ENCODE measurements around the gene SAMD14. TPM values are rescaled to one million over a fixed set of nuclear protein-coding genes. Genes with fewer than 3 reads are reported as not detected.

The SAMD14 gene
- total and polyA plus RNA-seq, 2 donors (not counting 1 experiment from before 2014, with no cell fraction given): 2.1 to 3.8 TPM

DNA sequence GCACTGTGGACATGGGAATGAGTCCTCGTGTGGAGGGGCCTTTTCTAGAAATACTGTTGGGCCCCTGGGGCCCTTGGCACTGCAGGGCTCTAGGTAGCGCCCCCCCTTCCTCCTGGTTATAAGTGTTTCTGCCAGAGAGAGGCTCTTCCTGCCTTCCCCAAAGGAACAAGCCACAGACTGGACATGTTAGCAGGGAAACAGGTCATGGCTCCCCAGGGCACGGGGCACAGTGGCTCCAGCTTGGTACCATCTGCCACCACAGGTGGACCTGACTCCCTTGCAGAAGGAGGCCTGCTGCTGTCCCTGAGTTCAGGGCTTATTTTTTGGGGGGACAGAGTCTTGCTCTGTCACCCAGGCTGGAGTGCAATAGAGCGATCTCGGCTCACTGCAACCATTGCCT is 26.0 kb downstream of the SAMD14 start:
- TF ChIP-seq EZH2 (IDR thresholded peaks at IDR 0.05; ENCODE audit: low read length, missing control alignments): no peak
- no peak for TF ChIP-seq CTCF (conservative IDR thresholded peaks at IDR 0.05 in 1 of 2, IDR thresholded peaks at IDR 0.05 in 1 of 2; ENCODE audit: low read depth in 1 of 2, low read length in 2 of 2)
- no peaks in the 10 kb centered on the region for H3K79me2 ChIP-seq (ENCODE audit: control insufficient read depth, insufficient read depth, low read length)

DNA sequence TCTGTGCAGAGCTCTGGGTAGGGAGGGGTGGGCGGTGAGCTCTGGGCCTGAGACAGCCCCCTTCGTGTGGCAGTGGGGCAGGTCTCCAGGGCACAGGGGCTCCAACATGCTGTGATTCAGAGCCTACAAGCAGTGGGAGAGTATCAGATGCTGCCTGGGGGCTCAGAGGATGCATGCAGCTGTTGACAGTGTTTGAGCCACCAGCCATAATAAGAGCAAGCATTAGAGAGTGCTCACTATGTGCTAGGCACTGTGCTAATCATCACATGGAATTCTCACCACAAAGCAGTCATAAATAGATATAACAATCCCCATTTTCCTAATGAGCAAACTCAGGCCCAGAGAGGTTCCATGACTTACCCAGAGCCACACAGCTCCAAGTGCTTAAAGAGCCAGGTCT is 26.7 kb downstream of the SAMD14 start:
- H3K27ac ChIP-seq (ENCODE audit: insufficient read depth, low read length): no peak overlapping the region
- no peak overlapping the region for H3K4me2 ChIP-seq (ENCODE audit: extremely low read depth, insufficient read depth, low read length)
- H3K4me1 ChIP-seq (ENCODE audit: control insufficient read depth, extremely low read depth, insufficient read depth, low read length): peaks cover 13% of the 10 kb centered on the region
- H3K79me2 ChIP-seq (ENCODE audit: control insufficient read depth, insufficient read depth, low read length): no peaks in the 10 kb centered on the region
- H3K27me3 ChIP-seq (ENCODE audit: control insufficient read depth, insufficient read depth, low read length): no peaks in the 10 kb centered on the region
- no peak for DNase-seq (ENCODE audit: low read depth in 2 of 2)
- no peak for TF ChIP-seq CTCF (conservative IDR thresholded peaks at IDR 0.05 in 1 of 2, IDR thresholded peaks at IDR 0.05 in 1 of 2; ENCODE audit: low read depth in 1 of 2, low read length in 2 of 2)
- no peak for TF ChIP-seq EZH2 (IDR thresholded peaks at IDR 0.05; ENCODE audit: low read length, missing control alignments)
- H3K9me3 ChIP-seq (ENCODE audit: control insufficient read depth, insufficient read depth, low read depth, low read length): no peaks in the 10 kb centered on the region
- no peak overlapping the region for H2AFZ ChIP-seq (ENCODE audit: low read length)
- H3K4me3 ChIP-seq (replicated peaks in 1 of 4; ENCODE audit: control extremely low read depth in 1 of 4, insufficient read depth in 1 of 4, low read depth in 3 of 4, low read length in 4 of 4): no peak overlapping the region
- peaks cover 2% of the 10 kb centered on the region for H3K36me3 ChIP-seq (ENCODE audit: control insufficient read depth, insufficient read depth, low read length)
- H3K9ac ChIP-seq (ENCODE audit: insufficient read depth, low read length): no peak overlapping the region
- no peaks in the 10 kb centered on the region for H4K20me1 ChIP-seq (ENCODE audit: control insufficient read depth, extremely low read depth, insufficient read depth, low read length)

More for the DNA sequence above, 26.0 kb downstream of the SAMD14 start:
- H2AFZ ChIP-seq (ENCODE audit: low read length): no peak overlapping the region
- H3K4me1 ChIP-seq (ENCODE audit: control insufficient read depth, extremely low read depth, insufficient read depth, low read length): peaks cover 13% of the 10 kb centered on the region
- H3K9ac ChIP-seq (ENCODE audit: insufficient read depth, low read length): no peak overlapping the region
- no peak for DNase-seq (ENCODE audit: low read depth in 2 of 2)
- no peaks in the 10 kb centered on the region for H3K9me3 ChIP-seq (ENCODE audit: control insufficient read depth, insufficient read depth, low read depth, low read length)
- no peaks in the 10 kb centered on the region for H4K20me1 ChIP-seq (ENCODE audit: control insufficient read depth, extremely low read depth, insufficient read depth, low read length)
- H3K27ac ChIP-seq (ENCODE audit: insufficient read depth, low read length): no peak overlapping the region
- no peak overlapping the region for H3K4me2 ChIP-seq (ENCODE audit: extremely low read depth, insufficient read depth, low read length)
- H3K36me3 ChIP-seq (ENCODE audit: control insufficient read depth, insufficient read depth, low read length): peaks cover 2% of the 10 kb centered on the region
- H3K4me3 ChIP-seq (replicated peaks in 1 of 4; ENCODE audit: control extremely low read depth in 1 of 4, insufficient read depth in 1 of 4, low read depth in 3 of 4, low read length in 4 of 4): no peak overlapping the region
- H3K27me3 ChIP-seq (ENCODE audit: control insufficient read depth, insufficient read depth, low read length): no peaks in the 10 kb centered on the region

GRCh38 chr17:50102164-50102991 is 27.6 kb downstream of the SAMD14 start:
- H3K4me1 ChIP-seq (ENCODE audit: control insufficient read depth, extremely low read depth, insufficient read depth, low read length): peaks cover 8% of the 10 kb centered on the region
- H3K36me3 ChIP-seq (ENCODE audit: control insufficient read depth, insufficient read depth, low read length): peaks cover 4% of the 10 kb centered on the region
- H3K79me2 ChIP-seq (ENCODE audit: control insufficient read depth, insufficient read depth, low read length): no peaks in the 10 kb centered on the region
- H3K9ac ChIP-seq (ENCODE audit: insufficient read depth, low read length): no peak overlapping the region
- no peak for DNase-seq (ENCODE audit: low read depth in 2 of 2)
- H4K20me1 ChIP-seq (ENCODE audit: control insufficient read depth, extremely low read depth, insufficient read depth, low read length): no peaks in the 10 kb centered on the region
- H3K4me3 ChIP-seq (replicated peaks in 1 of 4; ENCODE audit: control extremely low read depth in 1 of 4, insufficient read depth in 1 of 4, low read depth in 3 of 4, low read length in 4 of 4): no peak overlapping the region
- H3K27ac ChIP-seq (ENCODE audit: insufficient read depth, low read length): no peak overlapping the region
- TF ChIP-seq CTCF (conservative IDR thresholded peaks at IDR 0.05 in 1 of 2, IDR thresholded peaks at IDR 0.05 in 1 of 2; ENCODE audit: low read depth in 1 of 2, low read length in 2 of 2) (no peak), EZH2 (IDR thresholded peaks at IDR 0.05; ENCODE audit: low read length, missing control alignments) (no peak)
- no peak overlapping the region for H2AFZ ChIP-seq (ENCODE audit: low read length)
- H3K9me3 ChIP-seq (ENCODE audit: control insufficient read depth, insufficient read depth, low read depth, low read length): no peaks in the 10 kb centered on the region
- H3K4me2 ChIP-seq (ENCODE audit: extremely low read depth, insufficient read depth, low read length): no peak overlapping the region
- H3K27me3 ChIP-seq (ENCODE audit: control insufficient read depth, insufficient read depth, low read length): no peaks in the 10 kb centered on the region
